T-cell (primary cell): ENCODE data around the gene AGXT. TPM values are rescaled to one million over a fixed set of nuclear protein-coding genes. Genes with fewer than 3 reads are reported as not detected.

Experiments
- ATAC-seq, 4 experiments: fragments of 200-7000 bp in 3 of 4; fragments of 150-1000 bp in 1 of 4; cut with Tn5 transposase; replicated peaks in 1 of 4; 1 replicate in 3 of 4; 2 replicates in 1 of 4; pipeline ENCODE4 v1.10.0; 2021; ENCODE audit warnings: moderate library complexity in 3 of 4, mild to moderate bottlenecking in 2 of 4, moderate number of reproducible peaks in 1 of 4
- CTCF ChIA-PET, 2 donors: fragments of 300-600 bp; sonication (Branson Sonifier 250); formaldehyde crosslinking; loops; one replicate each; lab custom pipeline; 2022; ENCODE audit warnings: antibody characterized with exemption in 2 of 2; lab: Charles Lee
- POLR2A ChIA-PET, 2 donors: fragments of 300-600 bp; sonication (Branson Sonifier 250); formaldehyde crosslinking; loops; one replicate each; lab custom pipeline; 2022; ENCODE audit warnings: antibody characterized with exemption in 2 of 2; lab: Charles Lee
- DNase-seq, 35 experiments: peaks; one replicate each; pipeline versions ENCODE4 v3.0.0 to v3.0.0-alpha.2; 2013 to 2023
- H3K27ac ChIP-seq: one replicate; pipeline ENCODE4 v1.5.1; 2013; ENCODE audit warnings: low read length
- H3K27me3 ChIP-seq, 2 experiments: replicated peaks in 1 of 2; 1 replicate in 1 of 2; 2 replicates in 1 of 2; pipeline versions ENCODE4 v1.6.1 to v1.7.0; 2013; ENCODE audit warnings: low read length in 1 of 2, mixed read lengths in 1 of 2; ENCODE audit not compliant: control insufficient read depth in 2 of 2, insufficient read depth in 2 of 2; ENCODE audit errors: extremely low read depth in 1 of 2
- H3K36me3 ChIP-seq, 2 donors: 1 replicate in 1 of 2; 2 replicates in 1 of 2; pipeline versions ENCODE4 v1.6.1 to v1.7.0; 2013; ENCODE audit warnings: low read length in 1 of 2; ENCODE audit not compliant: control insufficient read depth in 2 of 2, insufficient read depth in 1 of 2; ENCODE audit errors: extremely low read depth in 1 of 2
- H3K4me1 ChIP-seq, 2 experiments: 1 replicate in 1 of 2; 2 replicates in 1 of 2; pipeline versions ENCODE4 v1.6.1 to v1.7.0; 2013; ENCODE audit warnings: low read length in 2 of 2, mixed read lengths in 1 of 2; ENCODE audit not compliant: insufficient read depth in 2 of 2, control insufficient read depth in 1 of 2; ENCODE audit errors: extremely low read depth in 1 of 2
- H3K4me3 ChIP-seq, 2 donors: 1 replicate in 1 of 2; 2 replicates in 1 of 2; pipeline versions ENCODE4 v1.5.1 to v1.7.0; 2013; ENCODE audit warnings: mild to moderate bottlenecking in 2 of 2, low read length in 1 of 2, moderate library complexity in 1 of 2; ENCODE audit not compliant: control insufficient read depth in 1 of 2; ENCODE audit errors: extremely low read depth in 1 of 2
- H3K9me3 ChIP-seq: 2 replicates; pipeline ENCODE4 v1.7.0; 2013
- H3K27ac Mint-ChIP-seq, 2 donors: one replicate each; pipeline ENCODE4 v1.8.0; 2020 to 2021; ENCODE audit warnings: mild to moderate bottlenecking in 2 of 2, mixed read lengths in 2 of 2
- H3K27me3 Mint-ChIP-seq, 2 donors: one replicate each; pipeline ENCODE4 v1.8.0; 2021 to 2022; ENCODE audit warnings: mixed read lengths in 2 of 2
- H3K36me3 Mint-ChIP-seq: one replicate; pipeline ENCODE4 v1.8.0; 2021; ENCODE audit warnings: mixed read lengths
- H3K4me1 Mint-ChIP-seq, 3 donors: one replicate each; pipeline ENCODE4 v1.8.0; 2020 to 2022; ENCODE audit warnings: mixed read lengths in 3 of 3, mild to moderate bottlenecking in 1 of 3
- H3K4me3 Mint-ChIP-seq, 3 donors: one replicate each; pipeline ENCODE4 v1.8.0; 2020 to 2022; ENCODE audit warnings: mild to moderate bottlenecking in 3 of 3, mixed read lengths in 3 of 3, moderate library complexity in 3 of 3
- H3K9me3 Mint-ChIP-seq, 3 donors: one replicate each; pipeline ENCODE4 v1.8.0; 2020 to 2022; ENCODE audit warnings: mixed read lengths in 3 of 3
- WGBS: methylation state at CpG from one replicate; pipeline ENCODE4 v1.1.5; 2013; ENCODE audit warnings: missing lambda C conversion rate; ENCODE audit not compliant: insufficient coverage; 5-methylcytosine and 5-hydroxymethylcytosine counted together
- total RNA-seq, 35 experiments: library from RNA in 6 of 35; stranded (reverse) in 6 of 35; fragments of 120-200 nt in 1 of 35; gene quantifications; one replicate each; pipeline versions ENCODE4 v1.2.1 to v1.2.4 and lab custom pipeline; 2013 to 2026

Gene AGXT
- total RNA-seq, 5 donors from 2014 or later (not counting 1 experiment from before 2014, with no cell fraction given) = 0.41 to 0.88 (median 0.76) TPM; not detected in 2

DNA sequence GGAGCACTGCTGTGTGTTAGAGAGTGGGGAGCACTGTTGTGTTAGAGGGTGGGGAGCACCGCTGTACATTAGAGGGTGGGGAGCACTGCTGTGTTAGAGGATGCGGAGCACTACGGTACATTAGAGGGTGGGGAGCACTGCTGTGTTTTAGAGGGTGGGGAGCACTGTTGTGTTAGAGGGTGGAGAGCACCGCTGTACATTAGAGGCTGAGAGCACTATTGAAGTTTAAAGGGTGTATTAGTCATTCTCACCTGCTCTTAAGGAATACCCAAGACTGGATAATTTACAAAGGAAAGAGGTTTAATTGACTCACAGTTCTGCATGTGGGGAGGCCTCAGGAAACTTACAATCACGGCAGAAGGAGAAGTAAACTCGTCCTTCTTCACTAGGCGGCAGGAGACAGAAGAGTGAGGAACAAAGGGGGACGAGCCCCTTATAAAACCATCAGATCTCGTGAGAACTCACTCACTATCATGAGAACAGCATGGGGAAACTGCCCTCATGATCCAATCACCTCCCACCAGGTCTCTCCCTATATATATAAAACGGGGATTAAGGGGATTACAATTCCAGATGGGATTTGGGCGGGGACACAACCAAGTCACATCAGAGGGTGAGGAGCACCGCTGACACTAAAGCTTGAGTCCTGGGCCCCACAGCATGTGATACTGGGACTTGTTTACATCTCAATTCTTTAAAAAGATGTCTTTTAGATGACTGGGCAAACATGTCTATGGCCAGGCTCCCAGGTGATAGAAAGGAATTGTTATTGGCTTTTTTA is 19.5 kb upstream of the AGXT start:
- H3K4me3 Mint-ChIP-seq = no peak overlapping the region
- Histone ChIP-seq H3K9me3 (no peaks in the 10 kb centered on the region), H3K27me3 (peaks cover 0 to 16% of the 10 kb centered on the region in 2 experiments), H3K27ac (no peak overlapping the region), H3K4me3 (no peak overlapping the region), H3K4me1 (no peaks in the 10 kb centered on the region), H3K36me3 (no peaks in the 10 kb centered on the region)
- ATAC-seq (no peak), DNase-seq (no peak)
- no peaks in the 10 kb centered on the region for H3K4me1 Mint-ChIP-seq
- peaks cover under 1% of the 10 kb centered on the region for H3K36me3 Mint-ChIP-seq
- H3K9me3 Mint-ChIP-seq = peaks cover 0 to 1% (median 1%) of the 10 kb centered on the region in 3 donors
- H3K27me3 Mint-ChIP-seq = peaks cover 0 to 4% of the 10 kb centered on the region in 2 donors
- POLR2A ChIA-PET = no interaction called here
- WGBS = 95% methylated on average over 2 of the region's 12 CpGs
- H3K27ac Mint-ChIP-seq = no peak overlapping the region
- CTCF ChIA-PET = no interaction called here

- DNase-seq = no peak
- Histone ChIP-seq H3K9me3 (no peaks in the 10 kb centered on the region), H3K27me3 (peaks cover 0 to 20% of the 10 kb centered on the region in 2 experiments), H3K27ac (no peak overlapping the region), H3K4me1 (no peaks in the 10 kb centered on the region), H3K36me3 (no peaks in the 10 kb centered on the region), H3K4me3 (no peak overlapping the region)
- no peaks in the 10 kb centered on the region for H3K4me1 Mint-ChIP-seq
- H3K27ac Mint-ChIP-seq = no peak overlapping the region
- no peak overlapping the region for H3K4me3 Mint-ChIP-seq
- H3K36me3 Mint-ChIP-seq = peaks cover 4% of the 10 kb centered on the region
- CTCF ChIA-PET = no interaction called here
- peaks cover 0 to 4% of the 10 kb centered on the region in 2 donors for H3K27me3 Mint-ChIP-seq
- ATAC-seq = no peak
- POLR2A ChIA-PET = no interaction called here
- WGBS = 83% methylated on average over 8 of the region's 11 CpGs
- H3K9me3 Mint-ChIP-seq = peaks cover 0 to 10% (median 8%) of the 10 kb centered on the region in 3 donors
Observed at GRCh38 chr2:240850026-240850425, 18.6 kb upstream of the AGXT start.

DNA sequence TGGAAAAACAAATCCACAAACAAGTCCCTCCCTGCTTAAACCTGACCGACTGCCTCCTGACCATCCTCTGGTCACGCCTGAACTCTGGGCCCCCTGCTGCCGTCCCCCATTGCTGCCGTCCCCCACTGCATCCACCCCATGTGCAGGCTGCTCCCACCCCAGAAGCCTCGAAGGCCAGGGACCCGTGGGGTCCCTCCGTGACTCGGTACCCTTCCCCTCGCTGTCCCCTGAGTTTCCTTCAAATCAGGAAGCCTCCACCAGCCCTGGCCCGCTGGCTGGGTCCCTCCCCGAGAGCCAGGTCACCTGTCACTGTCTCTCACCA is 17.9 kb upstream of the AGXT start:
- Histone ChIP-seq H3K27me3 (peaks cover 0 to 24% of the 10 kb centered on the region in 2 experiments), H3K9me3 (no peaks in the 10 kb centered on the region), H3K36me3 (no peaks in the 10 kb centered on the region), H3K4me1 (no peaks in the 10 kb centered on the region), H3K27ac (no peak overlapping the region), H3K4me3 (no peak overlapping the region)
- POLR2A ChIA-PET = no interaction called here
- DNase-seq (no peak), ATAC-seq (no peak)
- Mint-ChIP-seq H3K27ac (no peak overlapping the region), H3K4me3 (no peak overlapping the region), H3K27me3 (peaks cover 0 to 4% of the 10 kb centered on the region in 2 donors), H3K9me3 (peaks cover 0 to 10% (median 8%) of the 10 kb centered on the region in 3 donors), H3K36me3 (peaks cover 4% of the 10 kb centered on the region), H3K4me1 (no peaks in the 10 kb centered on the region)
- CTCF ChIA-PET = interaction anchor here in 1 of 2 donors (0.6 kb wide), 1 partner anchor 429 kb away, joined by 3 read pairs; no protein-coding TSS in a partner anchor
- 61% methylated on average over 11 of the region's 11 CpGs for WGBS

DNA sequence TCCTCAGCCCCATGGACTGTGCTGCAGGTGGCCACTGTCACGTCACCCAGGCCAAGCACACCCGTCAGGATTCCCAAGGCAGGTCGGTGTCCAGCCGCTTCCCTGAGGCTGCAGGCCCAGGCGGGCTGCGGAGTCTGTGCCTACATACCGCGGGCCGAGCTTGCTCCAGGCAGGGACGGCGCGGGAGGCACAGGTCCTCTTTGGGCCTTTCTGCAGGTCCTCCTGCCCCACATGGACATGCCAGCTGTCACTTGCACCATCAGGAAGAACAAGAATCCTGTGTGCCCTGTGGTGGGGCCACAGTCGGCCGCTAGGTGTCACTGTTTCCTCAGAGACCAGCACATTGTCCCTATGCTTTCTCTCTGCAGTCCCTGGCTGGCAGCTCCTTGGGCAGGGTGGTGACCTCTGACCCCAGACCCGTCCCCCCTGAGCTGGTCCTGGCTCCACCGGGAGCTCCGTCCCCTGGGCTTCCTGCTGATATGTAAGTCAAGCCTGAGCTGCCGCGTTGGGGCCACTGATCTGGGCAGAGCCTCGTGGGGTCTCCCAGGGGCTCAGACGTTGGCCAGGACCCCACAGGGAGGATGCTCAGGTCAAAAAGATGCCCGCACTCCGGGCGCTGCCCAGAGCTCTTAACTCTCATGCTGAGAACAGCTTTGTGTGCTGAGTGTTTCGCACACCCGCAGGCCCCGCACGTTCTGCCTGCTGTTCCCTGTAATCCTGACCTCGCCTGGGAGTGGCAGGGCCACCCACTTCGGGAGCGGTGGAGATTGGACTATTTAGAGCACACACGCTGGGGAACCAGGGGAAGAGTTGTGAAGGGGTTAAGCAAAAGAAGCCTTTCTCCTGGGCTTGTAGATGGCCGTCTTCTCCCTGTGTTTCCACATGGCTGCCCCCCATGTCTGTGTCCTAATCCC is 17.3 kb upstream of the AGXT start:
- DNase-seq (peak; percentile 45 to 89 (median 75)), ATAC-seq (peak; percentile 81 to 98 (median 92))
- peaks cover 0 to 4% of the 10 kb centered on the region in 2 donors for H3K27me3 Mint-ChIP-seq
- Histone ChIP-seq H3K27me3 (peaks cover 0 to 27% of the 10 kb centered on the region in 2 experiments), H3K36me3 (no peaks in the 10 kb centered on the region), H3K9me3 (no peaks in the 10 kb centered on the region), H3K27ac (no peak overlapping the region), H3K4me3 (no peak overlapping the region), H3K4me1 (no peaks in the 10 kb centered on the region)
- ChIA-PET CTCF (interaction anchor here in 1 of 2 donors (0.6 kb wide), 1 partner anchor 428 kb away, joined by 3 read pairs; no protein-coding TSS in a partner anchor), POLR2A (no interaction called here)
- no peak overlapping the region for H3K4me3 Mint-ChIP-seq
- no peak overlapping the region for H3K27ac Mint-ChIP-seq
- peaks cover 0 to 10% (median 8%) of the 10 kb centered on the region in 3 donors for H3K9me3 Mint-ChIP-seq
- H3K4me1 Mint-ChIP-seq = no peaks in the 10 kb centered on the region
- H3K36me3 Mint-ChIP-seq = peaks cover 4% of the 10 kb centered on the region
- WGBS = 44% methylated on average over 29 of the region's 33 CpGs

GRCh38 chr2:240852671-240853314 is 15.8 kb upstream of the AGXT start:
- H3K27me3 Mint-ChIP-seq = peaks cover 0 to 8% of the 10 kb centered on the region in 2 donors
- Histone ChIP-seq H3K27me3 (peaks cover 0 to 40% of the 10 kb centered on the region in 2 experiments), H3K9me3 (no peaks in the 10 kb centered on the region), H3K4me3 (no peak overlapping the region), H3K27ac (no peak overlapping the region), H3K36me3 (no peaks in the 10 kb centered on the region), H3K4me1 (no peaks in the 10 kb centered on the region)
- H3K4me1 Mint-ChIP-seq = no peaks in the 10 kb centered on the region
- H3K4me3 Mint-ChIP-seq = no peak overlapping the region
- 71% methylated on average over 15 of the region's 15 CpGs for WGBS
- CTCF ChIA-PET = interaction anchor here in 1 of 2 donors (0.5 kb wide), 1 partner anchor 437 kb away, joined by 4 read pairs; no protein-coding TSS in a partner anchor
- peaks cover 4% of the 10 kb centered on the region for H3K36me3 Mint-ChIP-seq
- H3K27ac Mint-ChIP-seq = no peak overlapping the region
- no peak for ATAC-seq
- no peak for DNase-seq
- peaks cover 0 to 10% (median 8%) of the 10 kb centered on the region in 3 donors for H3K9me3 Mint-ChIP-seq
- POLR2A ChIA-PET = no interaction called here

GRCh38 chr2:240855670-240856069 is 13.0 kb upstream of the AGXT start:
- no peak overlapping the region for H3K4me3 Mint-ChIP-seq
- no peak for ATAC-seq
- CTCF ChIA-PET = no interaction called here
- Histone ChIP-seq H3K4me1 (no peaks in the 10 kb centered on the region), H3K4me3 (no peak overlapping the region), H3K36me3 (no peaks in the 10 kb centered on the region), H3K27me3 (peaks cover 0 to 42% of the 10 kb centered on the region in 2 experiments), H3K27ac (no peak overlapping the region), H3K9me3 (no peaks in the 10 kb centered on the region)
- H3K4me1 Mint-ChIP-seq = no peaks in the 10 kb centered on the region
- no peak overlapping the region for H3K27ac Mint-ChIP-seq
- peaks cover 0 to 10% (median 8%) of the 10 kb centered on the region in 3 donors for H3K9me3 Mint-ChIP-seq
- peaks cover 4% of the 10 kb centered on the region for H3K36me3 Mint-ChIP-seq
- WGBS = 87% methylated on average over 6 of the region's 8 CpGs
- no peak for DNase-seq
- POLR2A ChIA-PET = no interaction called here
- peaks cover 0 to 9% of the 10 kb centered on the region in 2 donors for H3K27me3 Mint-ChIP-seq
